Spleen (tissue), 11 donors: ENCODE measurements around the gene PTPN2. TPM values are rescaled to one million over a fixed set of nuclear protein-coding genes. Genes with fewer than 3 reads are reported as not detected.

Source experiments
- DNase-seq: peaks from one replicate; pipeline ENCODE4 v3.0.0-alpha.2; 2020
- H3K27ac ChIP-seq, 8 donors: fragments of 200-600 bp; sonication (generic) in 7 of 8; 1 replicate in 4 of 8; 2 replicates in 4 of 8; pipeline versions ENCODE4 v1.5.0 to v1.8.0; 2016 to 2021; ENCODE audit warnings: inconsistent platforms in 4 of 8, mild to moderate bottlenecking in 4 of 8, moderate library complexity in 1 of 8
- H3K27me3 ChIP-seq, 7 donors: fragments of 200-600 bp; sonication (generic) in 6 of 7; replicated peaks in 1 of 7; 1 replicate in 4 of 7; 2 replicates in 3 of 7; pipeline versions ENCODE4 v1.5.0 to v1.8.0; 2016 to 2021; ENCODE audit warnings: inconsistent platforms in 3 of 7, mild to moderate bottlenecking in 1 of 7
- H3K36me3 ChIP-seq, 6 donors: fragments of 200-600 bp; sonication (generic) in 5 of 6; 1 replicate in 4 of 6; 2 replicates in 2 of 6; pipeline versions ENCODE4 v1.5.0 to v1.8.0; 2016 to 2021; ENCODE audit warnings: inconsistent platforms in 2 of 6
- H3K4me1 ChIP-seq, 6 donors: fragments of 200-600 bp; sonication (generic) in 5 of 6; 1 replicate in 3 of 6; 2 replicates in 3 of 6; pipeline versions ENCODE4 v1.5.0 to v1.8.0; 2016 to 2021; ENCODE audit warnings: inconsistent platforms in 3 of 6
- H3K4me3 ChIP-seq, 8 donors: fragments of 200-600 bp; sonication (generic) in 7 of 8; 1 replicate in 4 of 8; 2 replicates in 4 of 8; pipeline versions ENCODE4 v1.5.0 to v1.8.0; 2016 to 2021; ENCODE audit warnings: inconsistent platforms in 4 of 8, mild to moderate bottlenecking in 4 of 8, moderate library complexity in 2 of 8
- H3K9me3 ChIP-seq, 8 donors: fragments of 200-600 bp; sonication (generic) in 7 of 8; 1 replicate in 4 of 8; 2 replicates in 4 of 8; pipeline versions ENCODE4 v1.5.0 to v1.8.0; 2016 to 2021; ENCODE audit warnings: inconsistent platforms in 4 of 8
- POLR2A ChIP-seq, 3 donors: fragments of 450-650 bp; IDR thresholded peaks; one replicate each; pipeline ENCODE4 v1.5.1; 2017; ENCODE audit warnings: antibody characterized with exemption in 3 of 3, mild to moderate bottlenecking in 1 of 3
- POLR2AphosphoS5 ChIP-seq, 3 donors: sonication (generic); formaldehyde crosslinking; IDR thresholded peaks; one replicate each; pipeline ENCODE4 v1.5.1; 2017; ENCODE audit warnings: antibody characterized with exemption in 3 of 3
- WGBS, 5 donors: extraction: QIAGEN DNeasy Blood & Tissue Kit in 3 of 5; methylation state at CpG; one replicate each; pipeline versions ENCODE4 v1.1.5 to v1.1.7; 2013 to 2018; 5-methylcytosine and 5-hydroxymethylcytosine counted together
- intact Hi-C: fragments of 100-400 bp; cut with DNase I; formaldehyde crosslinking; loops from one replicate; pipeline ENCODE4 v1.15.0; 2023; ENCODE audit warnings: low total_unique reads
- polyA plus RNA-seq, 3 donors: library from polyadenylated mRNA; stranded (reverse); fragments of 200-250 nt; gene quantifications; one replicate each; pipeline ENCODE4 v1.2.1, GENCODE V29; 2013
- total RNA-seq, 7 donors: library from RNA; depleted of rRNA in 3 of 7; stranded (reverse); fragments of >200 nt in 3 of 7; fragmentation: NEBNext Ultra II Directional in 4 of 7; extraction: Animal tissue kit (Norgen Biotek cat#: 25700) in 4 of 7; gene quantifications; one replicate each; pipeline versions ENCODE4 v1.1.0 to v1.2.1, GENCODE V29; 2016 to 2021
- TF ChIP-seq, protein P1 (sequence below), 11 experiments: fragments of 200-600 bp in 7 of 11; fragments of 450-650 bp in 4 of 11; sonication (generic) in 4 of 11; IDR thresholded peaks in 8 of 11; conservative IDR thresholded peaks in 3 of 11; 1 replicate in 7 of 11; 2 replicates in 4 of 11; pipeline versions ENCODE4 v1.4.0 to v1.8.0; 2016 to 2021; ENCODE audit warnings: antibody characterized with exemption in 11 of 11, inconsistent platforms in 4 of 11, mild to moderate bottlenecking in 1 of 11
- donor health status: healthy with polysubstance abuse.
- donor health status: DM: no; HTN: no; CAD: no; lungs with moderate emphysema.
- donor health status: DM: no; HTN: no; CAD: no.
- donor health status: Bipolar disorder and iron deficiency.
- donor health status: healthy.
- donor health status: DM: no; HTN: no; CAD: no.
- donor health status: DM: yes; HTN: yes; CAD: no.

PTPN2 gene
- total and polyA plus RNA-seq, 10 donors: 47.9 to 92.1 (median 63.3) TPM

GRCh38 chr18:12749121-12749520 lies 134.9 kb downstream of the PTPN2 start:
- Histone ChIP-seq H3K4me3 (no peak overlapping the region), H3K27ac (no peak overlapping the region), H3K4me1 (peaks cover 0 to 12% (median 0%) of the 10 kb centered on the region in 6 donors), H3K36me3 (no peaks in the 10 kb centered on the region), H3K9me3 (no peaks in the 10 kb centered on the region), H3K27me3 (peaks cover 0 to 8% (median 0%) of the 10 kb centered on the region in 7 donors)
- TF ChIP-seq POLR2AphosphoS5 (IDR thresholded peaks at IDR 0.05) (no peak), POLR2A (IDR thresholded peaks at IDR 0.05) (no peak)
- TF ChIP-seq, protein P1, sequence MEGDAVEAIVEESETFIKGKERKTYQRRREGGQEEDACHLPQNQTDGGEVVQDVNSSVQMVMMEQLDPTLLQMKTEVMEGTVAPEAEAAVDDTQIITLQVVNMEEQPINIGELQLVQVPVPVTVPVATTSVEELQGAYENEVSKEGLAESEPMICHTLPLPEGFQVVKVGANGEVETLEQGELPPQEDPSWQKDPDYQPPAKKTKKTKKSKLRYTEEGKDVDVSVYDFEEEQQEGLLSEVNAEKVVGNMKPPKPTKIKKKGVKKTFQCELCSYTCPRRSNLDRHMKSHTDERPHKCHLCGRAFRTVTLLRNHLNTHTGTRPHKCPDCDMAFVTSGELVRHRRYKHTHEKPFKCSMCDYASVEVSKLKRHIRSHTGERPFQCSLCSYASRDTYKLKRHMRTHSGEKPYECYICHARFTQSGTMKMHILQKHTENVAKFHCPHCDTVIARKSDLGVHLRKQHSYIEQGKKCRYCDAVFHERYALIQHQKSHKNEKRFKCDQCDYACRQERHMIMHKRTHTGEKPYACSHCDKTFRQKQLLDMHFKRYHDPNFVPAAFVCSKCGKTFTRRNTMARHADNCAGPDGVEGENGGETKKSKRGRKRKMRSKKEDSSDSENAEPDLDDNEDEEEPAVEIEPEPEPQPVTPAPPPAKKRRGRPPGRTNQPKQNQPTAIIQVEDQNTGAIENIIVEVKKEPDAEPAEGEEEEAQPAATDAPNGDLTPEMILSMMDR (IDR thresholded peaks at IDR 0.05 in 8 of 11, conservative IDR thresholded peaks at IDR 0.05 in 3 of 11): no peak
- intact Hi-C loops: no loop called here
- 66 to 82% (median 77%) methylated on average over 13 of the region's 13 CpGs for WGBS, 5 donors
- no peak for DNase-seq

DNA sequence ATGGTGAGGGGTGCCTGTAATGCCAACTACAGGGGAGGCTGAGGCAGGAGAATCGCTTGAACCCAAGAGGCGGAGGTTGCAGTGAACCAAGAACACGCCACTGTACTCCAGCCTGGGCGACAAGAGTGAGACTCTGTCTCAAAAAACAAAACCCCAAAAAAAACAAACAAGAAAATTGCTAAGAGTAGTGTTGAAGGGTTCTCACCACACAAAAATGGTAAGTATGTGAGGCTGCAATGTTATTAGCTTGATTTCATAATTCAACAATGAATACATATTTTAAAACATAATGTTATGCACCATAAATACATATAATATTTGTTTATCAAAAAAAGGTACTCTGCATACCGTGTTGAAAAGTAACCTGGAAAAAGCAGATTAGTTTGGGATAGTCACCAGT lies 135.4 kb downstream of the PTPN2 start:
- H3K4me1 ChIP-seq: peaks cover 0 to 12% (median 0%) of the 10 kb centered on the region in 6 donors
- no peak for DNase-seq
- intact Hi-C loops: no loop called here

DNA sequence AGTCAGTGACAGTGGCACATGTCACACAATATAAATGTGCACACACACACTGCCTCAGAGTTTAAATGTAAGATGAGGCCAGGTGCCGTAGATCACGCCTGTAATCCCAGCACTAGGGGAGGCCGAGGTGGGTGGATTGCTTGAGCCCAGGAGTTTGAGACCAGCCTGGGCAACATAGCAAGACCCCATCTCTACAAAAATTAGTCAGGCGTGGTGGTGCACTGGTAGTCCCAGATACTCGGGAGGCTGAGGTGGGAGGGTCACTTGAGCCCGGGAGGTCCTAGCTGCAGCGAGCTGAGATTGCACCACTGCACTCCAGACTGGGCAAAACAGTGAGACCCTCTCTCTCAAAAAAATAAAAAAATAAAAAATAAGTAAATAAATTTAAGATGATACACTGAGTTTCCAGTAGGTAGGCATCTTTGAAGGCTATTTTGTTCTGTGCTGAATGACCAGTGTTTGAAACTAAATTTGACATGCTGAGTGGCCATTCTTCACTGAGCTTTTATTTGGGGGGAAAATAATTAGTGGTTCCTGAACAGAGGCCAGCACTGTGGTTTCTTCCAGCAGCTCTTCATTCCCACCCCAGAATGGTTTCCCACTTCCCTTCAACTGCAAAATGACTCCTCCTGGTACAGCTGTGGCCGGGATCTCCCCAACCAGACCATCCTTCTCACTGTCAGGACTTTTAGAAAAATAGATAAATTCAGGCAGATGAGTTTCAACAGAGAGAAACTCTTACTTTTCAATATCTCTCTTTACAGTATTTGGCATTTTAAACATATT lies 136.3 kb downstream of the PTPN2 start:
- Histone ChIP-seq H3K27ac (no peak overlapping the region), H3K36me3 (no peaks in the 10 kb centered on the region), H3K27me3 (peaks cover 0 to 8% (median 0%) of the 10 kb centered on the region in 7 donors), H3K9me3 (no peaks in the 10 kb centered on the region), H3K4me1 (peaks cover 0 to 12% (median 0%) of the 10 kb centered on the region in 6 donors), H3K4me3 (no peak overlapping the region)
- no peak for DNase-seq
- 84 to 89% (median 85%) methylated on average over 8 of the region's 8 CpGs for WGBS, 5 donors
- TF ChIP-seq POLR2A (IDR thresholded peaks at IDR 0.05): no peak
- TF ChIP-seq, protein P1 (IDR thresholded peaks at IDR 0.05 in 8 of 11, conservative IDR thresholded peaks at IDR 0.05 in 3 of 11): no peak
- no peak for TF ChIP-seq POLR2AphosphoS5 (IDR thresholded peaks at IDR 0.05)
- intact Hi-C loops: no loop called here

More for the DNA sequence above, 135.4 kb downstream of the PTPN2 start:
- WGBS, 5 donors: 88 to 95% (median 91%) methylated on average over 5 of the region's 5 CpGs
- no peak overlapping the region for H3K27ac ChIP-seq
- peaks cover 0 to 8% (median 0%) of the 10 kb centered on the region in 7 donors for H3K27me3 ChIP-seq
- H3K9me3 ChIP-seq: no peaks in the 10 kb centered on the region
- no peak overlapping the region for H3K4me3 ChIP-seq
- H3K36me3 ChIP-seq: no peaks in the 10 kb centered on the region
- TF ChIP-seq, protein P1 (IDR thresholded peaks at IDR 0.05 in 8 of 11, conservative IDR thresholded peaks at IDR 0.05 in 3 of 11): no peak
- TF ChIP-seq POLR2A (IDR thresholded peaks at IDR 0.05): no peak
- TF ChIP-seq POLR2AphosphoS5 (IDR thresholded peaks at IDR 0.05): no peak

DNA sequence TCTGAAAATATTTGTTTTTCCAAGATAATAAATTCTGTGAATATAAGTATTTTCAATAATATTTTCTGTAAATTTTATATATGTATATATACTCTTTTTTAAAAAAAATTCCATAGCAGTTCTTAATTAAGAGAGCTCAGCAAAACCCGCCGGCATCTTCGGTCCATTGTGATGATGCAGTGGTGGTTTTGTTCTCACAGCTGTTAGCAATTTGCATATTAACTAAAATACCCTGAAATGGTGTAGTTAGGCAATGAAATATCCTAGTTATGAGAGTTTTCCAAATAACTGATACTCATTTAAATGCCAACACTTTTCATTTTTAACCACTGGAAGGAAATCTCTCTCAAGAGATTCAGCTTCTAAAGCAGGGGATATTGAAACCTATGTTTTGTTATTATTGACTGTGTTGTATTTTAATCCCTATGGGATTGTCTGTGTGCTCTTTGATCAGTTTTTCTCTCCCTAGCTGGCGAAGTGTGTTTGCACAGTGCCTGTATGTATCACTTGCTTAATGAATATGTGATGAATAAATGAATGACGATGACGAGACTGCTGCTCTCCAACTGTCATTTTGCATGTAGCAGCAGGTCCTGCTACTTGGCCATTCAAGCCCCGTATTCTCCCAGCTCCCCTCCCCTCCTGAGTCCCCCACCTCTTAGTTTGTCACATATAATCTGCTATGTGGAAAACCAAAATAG lies 138.8 kb downstream of the PTPN2 start:
- Histone ChIP-seq H3K4me3 (no peak overlapping the region), H3K9me3 (no peaks in the 10 kb centered on the region), H3K27me3 (peaks cover 0 to 8% (median 0%) of the 10 kb centered on the region in 7 donors), H3K36me3 (no peaks in the 10 kb centered on the region), H3K27ac (no peak overlapping the region), H3K4me1 (peaks cover 0 to 8% (median 0%) of the 10 kb centered on the region in 6 donors)
- intact Hi-C loops: no loop called here
- 81 to 92% (median 85%) methylated on average over 7 of the region's 7 CpGs for WGBS, 5 donors
- TF ChIP-seq POLR2A (IDR thresholded peaks at IDR 0.05) (no peak), POLR2AphosphoS5 (IDR thresholded peaks at IDR 0.05) (no peak)
- TF ChIP-seq, protein P1 (IDR thresholded peaks at IDR 0.05 in 8 of 11, conservative IDR thresholded peaks at IDR 0.05 in 3 of 11): no peak
- DNase-seq: no peak
